ENCODE measurements around the gene ZNF850.
A peak's percentile ranks its signal among the peaks of the same experiment; 100 is the strongest.

Gene ZNF850

DNA sequence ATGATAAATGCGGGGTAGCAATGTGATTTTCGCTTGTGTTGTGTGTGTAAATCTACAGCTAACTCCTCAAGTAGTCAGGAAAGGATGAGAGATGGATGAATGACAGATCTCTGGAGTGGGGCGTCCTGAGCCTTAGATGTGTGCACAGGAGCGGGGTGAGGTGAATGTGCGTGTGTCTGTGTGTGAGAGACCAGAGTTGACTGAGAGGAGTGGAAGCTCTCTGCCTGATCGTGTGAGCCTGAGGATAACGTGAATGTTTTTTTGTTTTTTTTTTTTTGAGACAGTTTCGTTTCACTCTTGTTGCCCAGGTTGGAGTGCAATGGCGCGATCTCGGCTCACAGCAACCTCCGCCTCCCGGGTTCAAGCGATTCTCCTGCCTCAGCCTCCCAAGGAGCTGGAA is 106.8 kb downstream of the ZNF850 start:
- no peaks in the 10 kb centered on the region for H3K36me3 ChIP-seq (ENCODE audit: control insufficient read depth, low read length)
- no peaks in the 10 kb centered on the region for H4K20me1 ChIP-seq (ENCODE audit: control insufficient read depth, insufficient read depth, low read depth, low read length)
- H3K4me1 ChIP-seq (ENCODE audit: control insufficient read depth, low read length), result no peaks in the 10 kb centered on the region
- H3K9me2 ChIP-seq (replicated peaks; ENCODE audit: control insufficient read depth, low read length), result no peaks in the 10 kb centered on the region
- H3K79me2 ChIP-seq (ENCODE audit: control insufficient read depth, low read length), result no peaks in the 10 kb centered on the region
- peaks cover 35% of the 10 kb centered on the region; the same call in 1 of the 2 replicates for H3K9me3 ChIP-seq (ENCODE audit: control insufficient read depth, insufficient read depth, low read length)
- peak overlapping the region; percentile 77; the same call in 1 of the 2 replicates for H3K4me3 ChIP-seq (ENCODE audit: low read length)
- peak overlapping the region; percentile 66; the same call in 1 of the 2 replicates for H3K4me2 ChIP-seq (ENCODE audit: low read length)
- no peaks in the 10 kb centered on the region for H3K27me3 ChIP-seq (ENCODE audit: control insufficient read depth, low read length)
- no peak overlapping the region for H3K27ac ChIP-seq (ENCODE audit: low read depth, low read length)
- no peaks in the 10 kb centered on the region for H3F3A ChIP-seq (ENCODE audit: control insufficient read depth, insufficient read depth)
- TF ChIP-seq EZH2phosphoT487 (IDR thresholded peaks at IDR 0.05; ENCODE audit: borderline replicate concordance, low read length), result no peak
- TF ChIP-seq, protein P1, sequence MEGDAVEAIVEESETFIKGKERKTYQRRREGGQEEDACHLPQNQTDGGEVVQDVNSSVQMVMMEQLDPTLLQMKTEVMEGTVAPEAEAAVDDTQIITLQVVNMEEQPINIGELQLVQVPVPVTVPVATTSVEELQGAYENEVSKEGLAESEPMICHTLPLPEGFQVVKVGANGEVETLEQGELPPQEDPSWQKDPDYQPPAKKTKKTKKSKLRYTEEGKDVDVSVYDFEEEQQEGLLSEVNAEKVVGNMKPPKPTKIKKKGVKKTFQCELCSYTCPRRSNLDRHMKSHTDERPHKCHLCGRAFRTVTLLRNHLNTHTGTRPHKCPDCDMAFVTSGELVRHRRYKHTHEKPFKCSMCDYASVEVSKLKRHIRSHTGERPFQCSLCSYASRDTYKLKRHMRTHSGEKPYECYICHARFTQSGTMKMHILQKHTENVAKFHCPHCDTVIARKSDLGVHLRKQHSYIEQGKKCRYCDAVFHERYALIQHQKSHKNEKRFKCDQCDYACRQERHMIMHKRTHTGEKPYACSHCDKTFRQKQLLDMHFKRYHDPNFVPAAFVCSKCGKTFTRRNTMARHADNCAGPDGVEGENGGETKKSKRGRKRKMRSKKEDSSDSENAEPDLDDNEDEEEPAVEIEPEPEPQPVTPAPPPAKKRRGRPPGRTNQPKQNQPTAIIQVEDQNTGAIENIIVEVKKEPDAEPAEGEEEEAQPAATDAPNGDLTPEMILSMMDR (IDR thresholded peaks at IDR 0.05; ENCODE audit: low read depth, low read length, poor library complexity, severe bottlenecking), result no peak
